22Rv1 (cell line): ENCODE measurements around the gene FAM124A.

ENCODE experiments used
- ZFX ChIP-seq: fragments of 450-650 bp; IDR thresholded peaks from 2 replicates; pipeline ENCODE4 v1.6.1; 2017; ENCODE audit warnings: antibody characterized with exemption, borderline replicate concordance
- TF ChIP-seq, protein P1 (sequence below): fragments of 450-650 bp; IDR thresholded peaks from 2 replicates; pipeline ENCODE4 v1.5.1; 2017; ENCODE audit warnings: mild to moderate bottlenecking

DNA sequence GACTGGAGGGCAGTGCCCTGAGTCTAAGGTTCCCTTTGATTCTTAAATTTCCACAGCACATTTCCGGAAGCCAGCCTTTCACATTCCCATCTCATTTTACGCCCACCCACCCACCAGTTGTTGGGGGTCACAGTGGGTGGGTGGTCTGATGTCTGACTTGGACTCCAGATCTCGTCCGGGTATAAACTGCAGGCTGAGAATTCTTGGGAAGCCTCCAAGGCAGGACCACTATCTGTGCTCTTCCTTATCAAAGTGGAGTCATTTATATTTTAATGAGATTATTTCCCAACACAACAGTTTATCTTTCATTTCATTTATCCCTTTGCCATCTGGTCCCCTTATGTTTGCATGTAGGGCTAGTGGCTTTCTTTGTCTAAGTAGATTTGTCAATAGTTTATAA, 3.6 kb upstream of the FAM124A start:
- TF ChIP-seq, protein P1, sequence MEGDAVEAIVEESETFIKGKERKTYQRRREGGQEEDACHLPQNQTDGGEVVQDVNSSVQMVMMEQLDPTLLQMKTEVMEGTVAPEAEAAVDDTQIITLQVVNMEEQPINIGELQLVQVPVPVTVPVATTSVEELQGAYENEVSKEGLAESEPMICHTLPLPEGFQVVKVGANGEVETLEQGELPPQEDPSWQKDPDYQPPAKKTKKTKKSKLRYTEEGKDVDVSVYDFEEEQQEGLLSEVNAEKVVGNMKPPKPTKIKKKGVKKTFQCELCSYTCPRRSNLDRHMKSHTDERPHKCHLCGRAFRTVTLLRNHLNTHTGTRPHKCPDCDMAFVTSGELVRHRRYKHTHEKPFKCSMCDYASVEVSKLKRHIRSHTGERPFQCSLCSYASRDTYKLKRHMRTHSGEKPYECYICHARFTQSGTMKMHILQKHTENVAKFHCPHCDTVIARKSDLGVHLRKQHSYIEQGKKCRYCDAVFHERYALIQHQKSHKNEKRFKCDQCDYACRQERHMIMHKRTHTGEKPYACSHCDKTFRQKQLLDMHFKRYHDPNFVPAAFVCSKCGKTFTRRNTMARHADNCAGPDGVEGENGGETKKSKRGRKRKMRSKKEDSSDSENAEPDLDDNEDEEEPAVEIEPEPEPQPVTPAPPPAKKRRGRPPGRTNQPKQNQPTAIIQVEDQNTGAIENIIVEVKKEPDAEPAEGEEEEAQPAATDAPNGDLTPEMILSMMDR: no peak
- TF ChIP-seq ZFX: no peak
